ENCODE data around the gene KRT33A. TPM values are rescaled to one million over a fixed set of nuclear protein-coding genes. Genes with fewer than 3 reads are reported as not detected.

The KRT33A gene
- polyA plus RNA-seq, 3 donors: not detected

DNA sequence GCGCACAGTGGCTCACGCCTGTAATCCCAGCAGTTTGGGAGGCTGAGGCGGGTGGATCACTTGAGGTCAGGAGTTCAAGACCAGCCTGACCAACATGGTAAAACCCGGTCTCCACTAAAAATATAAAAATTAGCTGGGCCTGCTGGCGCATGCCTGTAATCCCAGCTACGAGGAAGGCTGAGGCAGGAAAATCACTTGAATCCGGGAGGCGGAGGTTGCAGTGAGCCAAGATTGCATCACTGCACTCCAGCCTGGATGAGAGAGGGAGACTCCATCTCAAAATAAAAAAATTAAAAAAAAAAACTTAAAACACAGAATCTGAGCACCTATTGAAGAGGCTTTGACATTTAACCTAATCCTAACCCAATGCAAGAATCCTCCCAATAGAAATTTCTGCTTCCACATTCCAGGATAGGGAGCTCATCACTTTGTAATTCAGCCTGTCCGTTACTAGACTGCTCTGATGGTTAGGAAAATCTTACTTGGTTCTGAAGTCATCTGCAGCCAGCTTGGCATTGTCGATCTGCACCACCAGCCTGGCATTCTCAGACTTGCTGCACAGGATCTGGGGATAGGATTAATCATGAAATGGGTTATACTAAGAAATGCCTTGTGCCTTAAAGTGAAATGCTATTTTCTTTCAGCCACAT is 16.9 kb upstream of the KRT33A start:
- Histone ChIP-seq H3K27ac (ENCODE audit: low read depth in 1 of 2, low read length in 2 of 2) (no peak overlapping the region), H3K4me1 (ENCODE audit: control insufficient read depth in 1 of 2, insufficient read depth in 2 of 2, low read length in 2 of 2) (no peaks in the 10 kb centered on the region), H3K27me3 (ENCODE audit: control insufficient read depth in 2 of 2, insufficient read depth in 2 of 2, low read length in 2 of 2) (no peaks in the 10 kb centered on the region), H2AFZ (ENCODE audit: insufficient read depth, low read depth, low read length, poor library complexity, severe bottlenecking) (no peak overlapping the region), H3K4me2 (replicated peaks; ENCODE audit: extremely low read depth, low read length, poor library complexity, severe bottlenecking) (no peak overlapping the region), H4K20me1 (ENCODE audit: insufficient read depth, low read length) (no peaks in the 10 kb centered on the region), H3K79me2 (ENCODE audit: insufficient read depth, low read length) (no peaks in the 10 kb centered on the region), H3K9me3 (replicated peaks in 1 of 2; ENCODE audit: control insufficient read depth in 1 of 2, insufficient read depth in 1 of 2, low read length in 2 of 2) (no peaks in the 10 kb centered on the region), H3K4me3 (replicated peaks in 1 of 3; ENCODE audit: low read depth in 2 of 3, low read length in 3 of 3) (no peak overlapping the region), H3K9ac (ENCODE audit: insufficient read depth, low read length, poor library complexity, severe bottlenecking) (no peak overlapping the region), H3K36me3 (replicated peaks in 1 of 2; ENCODE audit: control insufficient read depth in 1 of 2, insufficient read depth in 2 of 2, low read length in 2 of 2) (no peaks in the 10 kb centered on the region)
- Mint-ChIP-seq H3K4me3 (no peak overlapping the region), H3K36me3 (no peaks in the 10 kb centered on the region), H3K27me3 (ENCODE audit: low read depth in 3 of 3) (peaks cover 0 to 13% (median 8%) of the 10 kb centered on the region in 3 donors), H3K4me1 (no peaks in the 10 kb centered on the region), H3K27ac (no peak overlapping the region), H3K9me3 (peaks cover 0 to 1% (median 0%) of the 10 kb centered on the region in 7 donors)
- TF ChIP-seq, protein P1, sequence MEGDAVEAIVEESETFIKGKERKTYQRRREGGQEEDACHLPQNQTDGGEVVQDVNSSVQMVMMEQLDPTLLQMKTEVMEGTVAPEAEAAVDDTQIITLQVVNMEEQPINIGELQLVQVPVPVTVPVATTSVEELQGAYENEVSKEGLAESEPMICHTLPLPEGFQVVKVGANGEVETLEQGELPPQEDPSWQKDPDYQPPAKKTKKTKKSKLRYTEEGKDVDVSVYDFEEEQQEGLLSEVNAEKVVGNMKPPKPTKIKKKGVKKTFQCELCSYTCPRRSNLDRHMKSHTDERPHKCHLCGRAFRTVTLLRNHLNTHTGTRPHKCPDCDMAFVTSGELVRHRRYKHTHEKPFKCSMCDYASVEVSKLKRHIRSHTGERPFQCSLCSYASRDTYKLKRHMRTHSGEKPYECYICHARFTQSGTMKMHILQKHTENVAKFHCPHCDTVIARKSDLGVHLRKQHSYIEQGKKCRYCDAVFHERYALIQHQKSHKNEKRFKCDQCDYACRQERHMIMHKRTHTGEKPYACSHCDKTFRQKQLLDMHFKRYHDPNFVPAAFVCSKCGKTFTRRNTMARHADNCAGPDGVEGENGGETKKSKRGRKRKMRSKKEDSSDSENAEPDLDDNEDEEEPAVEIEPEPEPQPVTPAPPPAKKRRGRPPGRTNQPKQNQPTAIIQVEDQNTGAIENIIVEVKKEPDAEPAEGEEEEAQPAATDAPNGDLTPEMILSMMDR (IDR thresholded peaks at IDR 0.05): no peak
- 100% methylated on average over 3 of the region's 10 CpGs for WGBS (ENCODE audit: insufficient coverage)
- no peak for DNase-seq
- intact Hi-C loops (cut with micrococcal nuclease): no loop called here

DNA sequence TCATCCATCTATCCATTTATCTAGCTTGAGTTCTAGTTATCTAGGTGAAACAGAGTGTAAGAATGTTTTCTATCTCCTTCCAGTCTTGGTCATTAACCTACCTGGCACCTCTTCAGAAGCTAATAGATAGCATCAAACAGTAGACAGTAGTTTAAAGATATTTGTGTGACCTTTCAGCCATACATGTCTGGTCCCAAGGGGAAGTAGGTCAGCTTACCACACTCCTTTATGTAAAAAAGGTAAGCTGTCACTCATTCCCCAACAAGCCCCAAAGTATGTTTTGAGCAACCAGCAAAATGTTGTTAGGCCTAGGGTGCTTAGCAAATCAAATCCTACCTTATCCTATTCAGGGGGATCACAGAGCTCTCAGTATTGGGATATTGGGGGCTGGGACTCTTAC is 15.4 kb upstream of the KRT33A start:
- Histone ChIP-seq H3K4me2 (replicated peaks; ENCODE audit: extremely low read depth, low read length, poor library complexity, severe bottlenecking) (no peak overlapping the region), H3K4me1 (ENCODE audit: control insufficient read depth in 1 of 2, insufficient read depth in 2 of 2, low read length in 2 of 2) (no peaks in the 10 kb centered on the region), H2AFZ (ENCODE audit: insufficient read depth, low read depth, low read length, poor library complexity, severe bottlenecking) (no peak overlapping the region), H4K20me1 (ENCODE audit: insufficient read depth, low read length) (no peaks in the 10 kb centered on the region), H3K79me2 (ENCODE audit: insufficient read depth, low read length) (no peaks in the 10 kb centered on the region), H3K36me3 (replicated peaks in 1 of 2; ENCODE audit: control insufficient read depth in 1 of 2, insufficient read depth in 2 of 2, low read length in 2 of 2) (no peaks in the 10 kb centered on the region), H3K27me3 (ENCODE audit: control insufficient read depth in 2 of 2, insufficient read depth in 2 of 2, low read length in 2 of 2) (no peaks in the 10 kb centered on the region), H3K9me3 (replicated peaks in 1 of 2; ENCODE audit: control insufficient read depth in 1 of 2, insufficient read depth in 1 of 2, low read length in 2 of 2) (no peaks in the 10 kb centered on the region), H3K4me3 (replicated peaks in 1 of 3; ENCODE audit: low read depth in 2 of 3, low read length in 3 of 3) (no peak overlapping the region), H3K9ac (ENCODE audit: insufficient read depth, low read length, poor library complexity, severe bottlenecking) (no peak overlapping the region), H3K27ac (ENCODE audit: low read depth in 1 of 2, low read length in 2 of 2) (no peak overlapping the region)
- H3K4me1 Mint-ChIP-seq: no peaks in the 10 kb centered on the region
- H3K9me3 Mint-ChIP-seq: peaks cover 0 to 10% (median 3%) of the 10 kb centered on the region in 7 donors
- no peak overlapping the region for H3K27ac Mint-ChIP-seq
- H3K4me3 Mint-ChIP-seq: no peak overlapping the region
- no peak for DNase-seq
- intact Hi-C loops (cut with micrococcal nuclease): no loop called here
- TF ChIP-seq, protein P1 (IDR thresholded peaks at IDR 0.05): no peak
- H3K27me3 Mint-ChIP-seq (ENCODE audit: low read depth in 3 of 3): peaks cover 0 to 18% (median 5%) of the 10 kb centered on the region in 3 donors
- H3K36me3 Mint-ChIP-seq: no peaks in the 10 kb centered on the region
